Measurements from ENCODE around the gene DBNDD1.
A peak's percentile ranks its signal among the peaks of the same experiment; 100 is the strongest.

The DBNDD1 gene

DNA sequence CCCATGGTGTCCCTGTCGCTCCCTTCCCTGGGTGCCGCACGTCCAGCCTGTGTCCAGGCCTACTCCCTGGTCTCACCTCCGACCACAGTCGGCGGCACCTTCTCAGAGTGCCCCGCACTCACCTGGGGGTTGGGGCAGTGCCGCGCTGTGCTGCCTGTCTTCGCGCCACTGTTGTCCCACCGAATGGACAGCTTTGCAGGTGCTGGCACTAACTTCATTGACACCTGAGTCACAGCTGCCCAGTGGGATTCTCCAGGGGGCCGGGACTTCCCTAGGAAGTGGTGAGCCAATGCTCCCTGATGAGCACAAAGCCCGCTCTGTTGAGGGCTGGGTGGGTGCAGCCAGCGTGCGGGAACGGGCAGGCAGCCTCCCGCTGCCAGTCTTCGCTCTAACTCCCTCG is 24.3 kb upstream of the DBNDD1 start:
- no peaks in the 10 kb centered on the region for H3K9me3 Mint-ChIP-seq

DNA sequence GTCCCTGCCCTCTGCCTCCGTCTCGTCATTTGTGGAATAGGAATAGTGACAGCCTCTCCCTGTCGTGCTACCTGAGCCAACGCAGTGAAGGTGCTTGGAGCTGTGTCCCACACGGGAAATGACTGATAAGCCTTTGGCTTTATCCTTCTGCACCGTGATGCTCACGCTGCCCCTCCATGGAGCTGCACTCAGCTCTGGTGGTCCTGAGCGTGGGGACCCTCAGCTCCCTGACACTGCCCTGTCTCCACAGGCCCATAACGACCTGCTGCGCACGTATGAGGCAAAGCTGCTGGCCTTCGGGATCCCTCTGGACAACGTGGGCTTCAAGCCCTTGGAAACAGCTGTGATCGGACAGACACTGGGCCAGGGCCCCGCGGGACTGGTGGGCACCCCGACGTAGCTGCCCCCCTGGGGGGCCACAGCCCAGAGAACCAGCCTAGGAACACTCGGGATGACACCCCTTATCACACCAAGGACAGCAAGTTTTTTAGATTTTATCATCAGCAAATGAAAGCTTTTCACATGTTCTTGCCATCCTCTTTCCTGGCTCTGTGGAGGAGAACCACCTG is 23.8 kb upstream of the DBNDD1 start:
- no peaks in the 10 kb centered on the region for H3K36me3 Mint-ChIP-seq
- no peak for ATAC-seq
- DNase-seq (ENCODE audit: low spot score in 2 of 2), result no peak
- H3K9me3 Mint-ChIP-seq, result no peaks in the 10 kb centered on the region
- H3K4me1 Mint-ChIP-seq, result peaks cover 16% of the 10 kb centered on the region
- no peak overlapping the region for H3K4me3 Mint-ChIP-seq
- no peak overlapping the region for H3K27ac Mint-ChIP-seq

More for the DNA sequence above, 24.3 kb upstream of the DBNDD1 start:
- DNase-seq (ENCODE audit: low spot score in 2 of 2) (no peak), ATAC-seq (no peak)
- no peak overlapping the region for H3K4me3 Mint-ChIP-seq
- H3K4me1 Mint-ChIP-seq, result peaks cover 16% of the 10 kb centered on the region
- H3K36me3 Mint-ChIP-seq, result peaks cover under 1% of the 10 kb centered on the region
- H3K27ac Mint-ChIP-seq, result no peak overlapping the region

DNA sequence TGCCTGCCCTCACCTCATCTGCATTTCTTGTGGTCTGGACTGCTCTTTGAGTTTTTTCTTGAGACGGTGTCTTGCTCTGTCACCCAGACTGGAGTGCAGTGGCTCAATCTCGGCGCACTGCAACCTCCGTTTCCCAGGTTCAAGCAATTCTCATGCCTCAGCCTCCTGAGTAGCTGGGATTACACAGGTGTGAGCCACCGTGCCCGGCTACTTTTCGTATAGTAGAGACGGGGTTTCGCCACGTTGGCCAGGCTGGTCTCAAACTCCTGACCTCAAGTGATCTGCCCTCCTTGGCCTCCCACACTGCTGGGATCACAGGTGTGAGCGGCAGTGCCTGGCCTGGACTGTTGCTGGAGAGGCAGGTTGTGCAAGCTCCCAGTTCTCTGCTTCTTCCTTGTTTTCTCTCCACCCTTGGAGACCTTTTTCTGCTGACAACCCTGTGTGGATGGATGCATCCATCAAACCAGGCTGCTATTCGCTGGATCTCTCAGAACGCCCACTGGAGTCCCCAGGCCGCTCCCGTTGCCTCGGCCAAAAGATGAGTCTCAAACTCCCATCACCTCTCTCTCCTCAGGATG is 22.7 kb upstream of the DBNDD1 start:
- Mint-ChIP-seq H3K27ac (no peak overlapping the region), H3K9me3 (no peaks in the 10 kb centered on the region), H3K4me1 (peaks cover 15% of the 10 kb centered on the region), H3K4me3 (no peak overlapping the region), H3K36me3 (no peaks in the 10 kb centered on the region)
- no peak for ATAC-seq
- no peak for DNase-seq (ENCODE audit: low spot score in 2 of 2)

DNA sequence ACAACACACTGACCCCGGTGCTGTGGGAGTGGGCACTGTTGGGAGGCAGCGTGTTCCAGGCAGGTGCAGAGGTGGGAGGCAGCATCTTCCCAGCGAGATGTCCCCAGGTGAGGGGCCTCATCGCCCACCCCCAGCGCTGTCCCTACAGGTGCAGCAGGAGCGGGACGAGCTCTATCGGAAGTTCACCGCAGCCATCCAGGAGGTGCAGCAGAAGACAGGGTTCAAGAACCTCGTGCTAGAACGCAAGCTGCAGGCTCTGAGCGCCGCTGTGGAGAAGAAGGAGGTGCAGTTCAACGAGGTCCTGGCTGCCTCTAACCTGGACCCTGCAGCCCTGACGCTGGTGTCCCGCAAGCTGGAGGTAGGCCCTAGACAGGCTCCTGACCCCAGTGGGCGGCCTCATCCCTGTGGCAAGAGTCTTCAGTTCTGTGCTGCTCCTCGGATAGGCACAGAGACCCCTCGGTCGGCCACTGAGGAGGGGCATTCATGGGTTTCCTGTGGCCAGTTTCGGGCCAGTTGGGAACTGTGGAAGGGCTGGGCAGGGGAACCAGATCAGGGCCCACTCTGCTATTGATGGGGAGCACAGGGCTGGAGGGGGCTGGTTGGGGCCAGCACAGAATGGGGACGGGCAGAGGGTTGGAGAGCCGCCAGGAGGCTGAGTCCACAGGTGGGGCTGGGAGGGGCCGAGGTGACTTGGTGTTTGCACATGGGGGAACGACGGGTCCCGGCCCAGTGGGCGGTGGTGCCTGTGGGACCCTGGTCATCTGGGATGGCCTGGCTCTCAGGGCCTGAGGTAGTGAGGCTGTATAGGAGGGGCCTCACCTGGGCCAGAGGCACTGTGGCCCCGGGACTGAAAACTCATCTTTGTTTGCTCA is 21.1 kb upstream of the DBNDD1 start:
- no peak overlapping the region for H3K27ac Mint-ChIP-seq
- ATAC-seq, result no peak

DNA sequence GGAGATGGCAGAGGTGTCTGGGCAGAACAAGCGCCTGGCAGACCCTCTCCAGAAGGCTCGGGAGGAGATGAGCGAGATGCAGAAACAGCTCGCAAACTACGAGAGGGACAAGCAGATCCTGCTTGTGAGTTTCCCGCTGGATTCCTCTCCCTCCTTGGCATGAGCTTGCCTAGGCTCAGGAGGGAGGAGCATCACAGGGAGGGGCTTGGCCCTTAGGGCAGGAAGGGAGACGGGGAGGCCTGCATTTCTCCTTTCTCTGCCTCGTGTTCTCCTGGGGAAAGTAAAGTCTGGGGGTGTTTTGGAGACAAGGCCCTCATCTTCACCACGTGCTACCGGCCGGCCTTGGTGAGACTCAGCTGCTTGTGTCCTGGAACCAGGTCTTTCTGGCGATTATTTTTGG is 18.0 kb upstream of the DBNDD1 start:
- Mint-ChIP-seq H3K27ac (no peak overlapping the region), H3K4me3 (no peak overlapping the region), H3K36me3 (peaks cover 14% of the 10 kb centered on the region), H3K4me1 (peaks cover 4% of the 10 kb centered on the region), H3K9me3 (no peaks in the 10 kb centered on the region)
- ATAC-seq (no peak), DNase-seq (ENCODE audit: low spot score in 2 of 2) (no peak)

More for the DNA sequence above, 21.1 kb upstream of the DBNDD1 start:
- no peak for DNase-seq (ENCODE audit: low spot score in 2 of 2)
- Mint-ChIP-seq H3K4me1 (peaks cover 6% of the 10 kb centered on the region), H3K9me3 (no peaks in the 10 kb centered on the region), H3K4me3 (no peak overlapping the region), H3K36me3 (peaks cover 2% of the 10 kb centered on the region)

DNA sequence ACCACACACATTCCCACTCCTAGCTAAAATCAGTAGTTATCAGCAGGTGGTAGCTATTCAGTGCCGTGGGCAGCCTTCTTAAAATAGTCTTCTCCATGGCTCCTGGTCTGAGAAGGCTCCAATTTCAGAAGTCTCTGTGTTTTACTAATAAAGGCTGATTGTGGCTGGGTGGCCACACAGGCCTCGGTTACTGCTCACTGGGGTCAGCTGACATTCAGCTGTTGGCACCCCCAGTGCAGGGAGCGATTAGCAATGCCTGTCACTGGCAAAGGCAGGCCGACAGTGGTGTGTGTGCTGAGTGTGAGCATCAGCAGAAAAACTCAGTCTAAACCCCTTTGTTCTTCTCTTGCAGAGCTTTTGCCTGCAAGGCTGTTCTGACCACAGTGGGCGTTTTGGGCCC is 16.6 kb upstream of the DBNDD1 start:
- H3K4me1 Mint-ChIP-seq, result peaks cover 17% of the 10 kb centered on the region

DNA sequence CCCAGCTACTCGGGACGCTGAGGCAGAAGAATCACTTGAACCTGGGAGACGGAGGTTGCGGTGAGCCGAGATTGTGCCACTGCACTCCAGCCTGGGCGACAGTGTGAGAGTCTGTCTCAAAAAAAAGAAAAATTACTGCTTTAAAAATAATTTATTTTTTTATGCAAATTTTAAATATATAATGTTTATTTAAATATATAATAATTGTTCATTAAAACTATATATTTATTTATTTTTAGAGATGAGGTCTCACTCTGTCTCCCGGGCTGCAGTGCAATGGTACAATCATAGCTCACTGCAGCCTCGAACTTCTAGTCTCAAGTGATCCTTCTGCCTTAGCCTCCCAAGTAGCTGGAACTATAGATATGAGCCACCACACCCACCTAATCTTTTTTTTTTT is 15.2 kb upstream of the DBNDD1 start:
- no peak for DNase-seq (ENCODE audit: low spot score in 2 of 2)
- Mint-ChIP-seq H3K9me3 (peaks cover 3% of the 10 kb centered on the region), H3K36me3 (peaks cover 32% of the 10 kb centered on the region), H3K4me1 (peaks cover 17% of the 10 kb centered on the region), H3K27ac (no peak overlapping the region), H3K4me3 (no peak overlapping the region)
- ATAC-seq, result no peak

More for the DNA sequence above, 16.6 kb upstream of the DBNDD1 start:
- H3K4me3 Mint-ChIP-seq, result no peak overlapping the region
- peaks cover 28% of the 10 kb centered on the region for H3K36me3 Mint-ChIP-seq
- H3K9me3 Mint-ChIP-seq, result peaks cover 3% of the 10 kb centered on the region
- ATAC-seq (no peak), DNase-seq (ENCODE audit: low spot score in 2 of 2) (no peak)
- H3K27ac Mint-ChIP-seq, result no peak overlapping the region

DNA sequence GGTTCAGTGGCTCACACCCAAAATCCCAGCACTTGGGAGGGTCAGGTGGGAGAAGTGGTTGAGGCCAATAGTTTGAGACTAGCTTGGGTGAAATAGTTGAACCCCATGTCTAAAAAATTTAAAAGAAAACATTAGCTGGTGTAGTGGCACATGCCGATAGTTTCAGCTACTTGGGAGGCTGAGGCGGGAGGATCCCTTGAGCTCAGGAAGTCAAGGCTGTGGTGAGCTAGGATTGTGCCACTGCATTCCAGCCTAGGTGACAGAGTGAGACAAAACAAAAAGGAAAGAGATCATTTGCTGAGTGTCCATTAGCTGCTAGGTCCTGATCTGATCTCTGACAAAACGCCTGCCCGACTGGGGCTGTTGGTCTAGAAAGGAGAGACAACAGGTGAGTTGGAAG is 14.1 kb upstream of the DBNDD1 start:
- DNase-seq (ENCODE audit: low spot score in 2 of 2) (no peak), ATAC-seq (no peak)
- H3K36me3 Mint-ChIP-seq, result peaks cover 32% of the 10 kb centered on the region
- H3K4me1 Mint-ChIP-seq, result peaks cover 17% of the 10 kb centered on the region
- H3K4me3 Mint-ChIP-seq, result no peak overlapping the region
- H3K27ac Mint-ChIP-seq, result no peak overlapping the region
- peaks cover 3% of the 10 kb centered on the region for H3K9me3 Mint-ChIP-seq

DNA sequence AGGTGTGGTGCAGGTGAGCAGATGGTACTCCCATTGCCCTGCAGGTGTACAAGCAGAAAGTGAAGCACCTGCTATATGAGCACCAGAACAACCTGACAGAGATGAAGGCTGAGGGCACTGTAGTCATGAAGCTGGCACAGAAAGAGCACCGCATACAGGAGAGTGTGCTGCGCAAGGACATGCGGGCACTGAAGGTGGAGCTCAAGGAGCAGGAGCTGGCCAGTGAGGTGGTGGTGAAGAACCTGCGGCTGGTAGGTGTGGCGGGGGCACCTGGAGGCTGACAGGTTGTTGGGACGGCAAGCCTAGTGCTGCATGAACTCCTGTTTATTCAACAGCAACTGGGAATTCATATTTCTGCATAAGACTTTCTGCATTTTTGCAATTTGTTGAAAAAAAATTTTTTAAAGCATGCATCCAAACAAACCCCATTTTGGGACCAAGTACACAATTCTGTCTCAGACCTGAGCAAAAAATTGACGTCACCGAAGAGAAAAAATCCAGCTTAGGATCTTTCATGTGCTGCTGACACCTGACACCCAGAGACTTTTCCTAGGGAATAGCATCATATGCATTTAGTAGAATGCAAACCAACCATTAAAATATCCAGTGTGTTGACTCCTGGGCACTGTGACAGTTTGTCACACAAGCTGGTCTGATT is 13.5 kb upstream of the DBNDD1 start:
- Mint-ChIP-seq H3K27ac (peak overlapping the region; percentile 99), H3K36me3 (peaks cover 32% of the 10 kb centered on the region), H3K9me3 (peaks cover 3% of the 10 kb centered on the region), H3K4me3 (peak overlapping the region; percentile 51), H3K4me1 (peaks cover 17% of the 10 kb centered on the region)
- peak; percentile 38 for ATAC-seq
- no peak for DNase-seq (ENCODE audit: low spot score in 2 of 2)

DNA sequence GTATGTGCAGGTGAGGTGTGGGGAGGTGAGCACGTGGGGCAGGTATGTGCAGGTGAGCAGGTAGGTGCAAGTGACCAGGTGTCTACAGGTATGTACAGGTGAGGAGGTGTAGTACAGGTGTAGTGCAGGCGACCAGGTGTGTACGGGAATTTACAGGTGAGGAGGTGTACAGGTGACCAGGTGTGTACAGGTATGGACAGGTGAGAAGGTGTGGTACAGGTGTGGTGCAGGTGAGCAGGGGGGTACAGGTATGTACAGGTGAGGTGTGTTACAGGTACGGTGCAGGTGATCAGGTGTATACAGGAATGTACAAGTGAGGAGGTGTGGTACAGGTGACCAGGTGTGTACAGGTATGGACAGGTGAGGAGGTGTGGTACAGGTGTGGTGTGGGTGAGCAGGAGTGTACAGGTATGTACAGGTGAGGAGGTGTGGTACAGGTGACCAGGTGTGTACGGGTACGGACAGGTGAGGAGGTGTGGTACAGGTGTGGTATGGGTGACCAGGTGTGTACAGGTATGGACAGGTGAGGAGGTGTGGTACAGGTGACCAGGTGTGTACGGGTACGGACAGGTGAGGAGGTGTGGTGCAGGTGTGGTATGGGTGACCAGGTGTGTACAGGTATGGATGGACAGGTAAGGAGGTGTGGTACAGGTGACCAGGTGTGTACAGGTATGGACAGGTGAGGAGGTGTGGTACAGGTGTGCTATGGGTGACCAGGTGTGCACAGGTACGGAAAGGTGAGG is 12.8 kb upstream of the DBNDD1 start:
- Mint-ChIP-seq H3K27ac (peak overlapping the region; percentile 99), H3K4me1 (peaks cover 17% of the 10 kb centered on the region), H3K4me3 (peak overlapping the region; percentile 51), H3K36me3 (peaks cover 32% of the 10 kb centered on the region), H3K9me3 (peaks cover 3% of the 10 kb centered on the region)
- ATAC-seq (peak; percentile 36), DNase-seq (ENCODE audit: low spot score in 2 of 2) (no peak)

DNA sequence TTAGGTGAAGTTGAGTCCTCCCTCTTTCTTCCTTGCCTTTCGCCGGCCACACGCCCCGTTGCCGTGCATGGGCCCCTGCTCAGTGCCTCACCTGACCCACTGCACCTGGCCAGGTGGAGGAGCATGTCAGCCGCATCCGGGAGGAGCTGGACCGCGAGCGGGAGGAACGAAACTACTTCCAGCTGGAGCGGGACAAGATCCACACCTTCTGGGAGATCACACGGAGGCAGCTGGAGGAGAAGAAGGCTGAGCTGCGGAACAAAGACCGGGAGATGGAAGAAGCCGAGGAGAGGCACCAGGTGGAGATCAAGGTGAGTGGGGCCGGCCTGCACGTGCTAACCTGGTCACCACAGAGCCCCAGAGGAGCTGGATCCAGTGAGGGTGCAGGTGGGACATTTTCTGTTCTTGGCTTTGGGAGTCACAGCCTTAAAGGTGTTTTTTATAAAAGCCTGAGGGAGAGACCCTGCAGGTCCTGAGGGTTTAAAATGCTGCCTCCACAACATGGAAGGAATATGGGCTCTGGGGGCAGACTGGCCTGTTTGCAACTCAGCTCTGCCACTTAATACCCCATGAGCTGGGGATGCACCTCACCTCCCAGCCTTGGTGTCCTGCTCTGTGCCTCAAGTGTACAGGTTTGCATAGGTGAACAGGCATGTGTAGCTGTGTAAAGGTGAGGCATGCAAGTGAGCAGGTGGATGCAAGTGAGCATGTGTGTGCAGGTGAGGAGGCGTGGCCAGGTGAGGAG is 12.1 kb upstream of the DBNDD1 start:
- DNase-seq (ENCODE audit: low spot score in 2 of 2), result no peak
- H3K27ac Mint-ChIP-seq, result peak overlapping the region; percentile 99
- H3K4me3 Mint-ChIP-seq, result peak overlapping the region; percentile 51
- peaks cover 3% of the 10 kb centered on the region for H3K9me3 Mint-ChIP-seq
- peaks cover 32% of the 10 kb centered on the region for H3K36me3 Mint-ChIP-seq
- peak; percentile 49 for ATAC-seq
- H3K4me1 Mint-ChIP-seq, result peaks cover 18% of the 10 kb centered on the region

DNA sequence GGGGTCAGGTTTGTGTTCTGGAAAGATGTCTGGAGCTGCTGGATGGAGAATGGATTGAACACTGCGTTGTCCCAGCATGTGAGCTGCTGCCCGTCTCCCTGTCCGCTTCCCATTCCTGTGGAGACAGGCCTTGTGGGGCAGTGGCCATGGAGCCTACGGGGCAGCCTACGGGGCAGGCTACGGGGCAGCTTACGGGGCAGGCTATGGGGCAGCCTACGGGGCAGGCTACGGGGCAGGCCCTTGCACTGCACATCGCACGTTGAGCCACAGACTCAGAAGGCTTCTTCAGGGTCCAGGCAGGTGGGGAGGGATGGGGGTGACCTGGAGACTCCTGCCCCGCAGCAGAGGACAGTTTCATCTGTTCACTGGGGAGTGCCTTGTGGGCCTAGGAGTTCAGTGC is 9.7 kb upstream of the DBNDD1 start:
- ATAC-seq (no peak), DNase-seq (ENCODE audit: low spot score in 2 of 2) (no peak)
- peaks cover 26% of the 10 kb centered on the region for H3K36me3 Mint-ChIP-seq
- peaks cover 3% of the 10 kb centered on the region for H3K9me3 Mint-ChIP-seq
- no peak overlapping the region for H3K27ac Mint-ChIP-seq
- peaks cover 24% of the 10 kb centered on the region for H3K4me1 Mint-ChIP-seq
- no peak overlapping the region for H3K4me3 Mint-ChIP-seq

DNA sequence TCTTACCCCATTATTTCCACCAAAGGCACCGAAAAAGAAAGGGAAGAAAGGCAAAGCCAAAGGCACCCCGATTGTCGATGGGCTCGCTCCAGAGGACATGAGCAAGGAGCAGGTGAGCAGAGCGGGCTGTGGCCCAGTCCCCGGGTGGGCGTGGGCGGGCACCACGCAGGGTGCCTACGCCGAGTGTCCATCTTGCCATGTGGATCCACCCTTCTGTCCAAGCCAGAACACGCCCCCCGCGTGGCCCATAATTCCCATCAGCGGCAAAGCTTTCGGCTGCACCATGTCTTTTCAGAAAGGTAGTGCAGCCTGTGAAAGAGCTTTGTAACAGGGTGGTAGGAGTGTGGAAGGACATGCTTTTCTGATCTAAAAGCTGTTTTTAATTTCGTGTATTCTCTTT is 8.4 kb upstream of the DBNDD1 start:
- Mint-ChIP-seq H3K4me3 (no peak overlapping the region), H3K27ac (no peak overlapping the region), H3K36me3 (peaks cover 21% of the 10 kb centered on the region), H3K4me1 (peaks cover 29% of the 10 kb centered on the region), H3K9me3 (peaks cover 3% of the 10 kb centered on the region)
- no peak for DNase-seq (ENCODE audit: low spot score in 2 of 2)
- no peak for ATAC-seq

DNA sequence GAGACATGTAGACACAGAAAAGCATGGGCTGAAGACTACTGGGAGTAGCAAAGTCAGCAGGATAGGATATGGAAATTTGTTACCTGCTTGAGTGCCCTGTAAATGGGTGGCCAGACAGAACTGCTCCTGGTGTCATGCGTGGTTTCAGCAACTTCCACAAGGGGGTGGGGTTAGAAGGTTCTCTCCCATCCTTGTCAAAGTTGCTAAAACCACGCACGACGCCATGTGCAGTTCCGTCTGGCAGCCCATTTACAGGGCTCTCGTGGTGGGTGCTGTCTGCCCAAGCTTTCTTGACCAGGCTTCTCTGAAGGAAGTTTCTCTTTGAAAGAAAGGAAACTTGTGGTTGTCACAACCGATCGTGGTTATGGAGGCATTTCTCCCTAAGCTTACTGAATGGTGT is 6.9 kb upstream of the DBNDD1 start:
- H3K27ac Mint-ChIP-seq, result no peak overlapping the region

More for the DNA sequence above, 6.9 kb upstream of the DBNDD1 start:
- Mint-ChIP-seq H3K4me1 (peaks cover 26% of the 10 kb centered on the region), H3K36me3 (peaks cover 6% of the 10 kb centered on the region), H3K9me3 (no peaks in the 10 kb centered on the region), H3K4me3 (no peak overlapping the region)
- DNase-seq (ENCODE audit: low spot score in 2 of 2), result no peak
- peak; percentile 20 for ATAC-seq

All from stimulated activated effector memory CD8-positive, alpha-beta T cell treated with anti-CD3 and anti-CD28 coated beads, Interleukin-12 subunit alpha, Interleukin-12 subunit beta, amount 100 ng/mL, for 72 hours (primary cell).